Fibroblast of skin of back (primary cell): ENCODE data around the gene HCAR3.
"Not testable (repeated sequence)": the region's sequence is repeated elsewhere in the genome, so short reads cannot be mapped to it uniquely, and the experiment has no call there.

Experiments used
- DNase-seq: peaks from one replicate; pipeline ENCODE4 v3.0.0-alpha.2; 2013

Gene HCAR3

GRCh38 chr12:122722387-122722786 lies 5.8 kb upstream of the HCAR3 start:
- no peak for DNase-seq

DNA sequence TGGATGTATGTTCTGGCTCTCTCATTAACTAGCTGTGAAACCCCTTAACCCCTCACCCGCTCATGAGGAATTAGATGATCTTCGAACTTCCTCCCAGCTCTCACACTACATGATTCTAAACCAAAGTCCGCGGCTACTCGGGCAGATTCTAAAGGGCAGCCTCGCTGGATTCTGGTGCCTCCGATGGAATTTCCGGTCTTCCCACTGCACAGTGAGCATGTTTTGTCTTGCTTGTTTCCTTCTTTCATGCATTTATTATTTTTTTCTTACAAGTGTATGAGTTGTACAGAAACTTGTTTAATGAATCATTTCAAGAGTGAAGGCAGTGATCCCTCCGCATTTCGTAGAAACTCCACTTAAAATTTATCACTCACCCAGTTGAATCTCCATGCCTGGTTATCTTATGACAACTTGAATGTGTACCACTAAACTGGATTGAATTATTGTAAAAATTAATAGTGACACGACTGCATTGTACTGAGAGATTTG lies 4.5 kb upstream of the HCAR3 start:
- peak; percentile 38 for DNase-seq

DNA sequence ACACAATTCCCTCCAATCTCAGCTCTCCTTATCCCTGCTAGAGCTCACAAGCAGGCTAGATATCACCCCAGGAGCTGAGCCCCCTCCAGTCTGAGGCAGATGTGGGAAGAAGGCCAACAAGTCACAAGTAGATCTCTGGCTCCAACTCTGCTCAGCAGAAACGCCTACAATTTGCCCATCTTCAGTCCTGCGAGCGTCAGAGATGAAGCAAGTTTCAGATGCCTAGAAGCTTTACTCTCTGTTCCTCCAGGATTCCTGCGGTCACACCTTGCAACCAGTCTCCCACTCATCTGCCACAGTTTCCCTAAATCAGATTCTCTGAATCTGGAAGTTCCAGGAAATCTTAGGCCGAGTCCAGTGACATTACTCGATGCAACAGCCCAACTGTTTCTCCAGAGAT lies 1.4 kb downstream of the HCAR3 start:
- DNase-seq: not testable (repeated sequence)

DNA sequence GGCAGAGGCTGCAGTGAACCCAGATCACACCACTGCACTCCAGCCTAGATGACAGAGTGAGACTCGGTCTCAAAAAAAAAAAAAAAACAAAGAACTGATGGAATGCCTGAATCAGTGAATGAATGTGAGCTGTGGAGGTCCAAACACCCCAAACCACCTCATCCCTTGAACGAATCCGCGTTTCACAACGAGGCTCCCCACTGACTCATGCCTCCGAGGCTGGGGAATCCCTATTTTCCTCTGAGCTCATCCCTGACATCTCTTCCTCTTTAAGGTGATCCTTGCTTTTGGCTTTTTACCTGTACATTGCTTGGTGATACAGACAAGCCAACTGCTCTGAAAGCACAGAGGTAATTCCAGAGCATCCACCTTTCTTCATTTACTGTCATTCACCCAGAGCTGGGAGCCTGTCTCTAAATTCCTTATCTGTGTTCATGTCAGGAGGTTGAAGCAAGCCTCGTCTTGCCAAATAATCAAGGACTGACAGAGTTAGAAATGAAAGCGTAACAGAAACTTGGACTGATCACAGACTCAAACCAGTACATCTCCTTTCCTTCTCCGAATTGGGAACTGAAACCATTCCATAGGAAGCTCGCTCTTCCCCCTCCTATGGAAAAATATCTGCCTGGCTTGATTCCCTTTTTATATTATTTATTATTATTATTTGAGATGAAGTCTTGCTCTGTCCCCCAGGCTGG lies 3.0 kb downstream of the HCAR3 start:
- DNase-seq: not testable (repeated sequence)

DNA sequence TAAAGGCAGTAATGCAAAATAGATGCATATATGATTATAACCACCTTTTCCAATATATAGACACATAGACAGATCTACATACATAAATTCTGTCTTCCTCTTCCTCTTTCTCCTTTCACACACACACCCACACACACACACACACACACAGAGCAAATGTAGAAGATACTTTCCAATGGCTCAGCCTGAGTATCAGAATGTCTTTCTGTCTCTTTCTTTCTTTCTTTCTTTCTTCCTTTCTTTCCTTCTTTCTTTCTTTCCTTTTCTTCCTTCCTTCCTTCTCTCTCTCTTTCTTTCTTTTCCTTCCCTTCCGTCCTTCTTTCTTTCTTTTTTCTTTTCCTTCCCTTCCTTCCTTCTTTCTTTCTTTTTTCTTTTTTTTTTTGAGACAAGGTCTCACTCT lies 5.3 kb downstream of the HCAR3 start:
- DNase-seq: not testable (repeated sequence)

DNA sequence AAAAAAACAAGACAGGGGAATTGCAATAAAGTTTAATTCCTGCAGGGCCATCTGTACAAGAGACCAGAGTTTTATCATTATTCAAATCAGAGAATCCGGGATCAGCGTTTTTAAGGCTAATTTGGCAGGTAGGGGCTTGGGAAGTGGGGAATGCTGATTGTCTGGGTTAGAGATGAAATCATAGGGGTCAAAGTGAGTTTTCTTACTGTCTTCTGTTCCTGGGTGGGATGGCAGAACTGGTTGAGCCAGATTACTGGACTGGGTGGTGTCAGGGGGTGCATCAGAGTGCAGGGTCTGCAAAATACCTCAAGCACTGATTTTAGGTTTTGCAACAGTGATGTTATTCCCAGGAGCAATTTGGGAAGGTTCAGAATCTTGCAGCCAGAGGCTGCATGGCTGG lies 6.3 kb downstream of the HCAR3 start:
- not testable (repeated sequence) for DNase-seq

DNA sequence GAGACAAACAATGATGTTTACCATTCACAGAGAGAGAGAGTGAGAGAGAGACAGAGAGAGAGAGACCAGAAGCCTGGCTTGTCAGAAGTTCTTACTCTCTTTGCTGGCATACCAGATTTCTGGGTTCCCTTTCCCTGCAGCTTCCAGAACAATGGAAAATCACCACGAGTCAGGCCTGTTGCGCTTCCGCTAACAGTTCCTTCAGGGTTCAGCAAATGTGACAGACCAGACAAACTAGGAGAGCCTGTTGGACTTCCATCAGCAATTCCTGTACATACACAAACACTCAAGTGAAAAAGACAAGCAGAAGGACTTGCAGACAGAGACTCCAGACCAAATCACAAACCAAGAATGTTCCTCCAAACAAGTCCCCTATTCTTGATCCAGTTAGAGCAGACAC lies 7.3 kb downstream of the HCAR3 start:
- DNase-seq: not testable (repeated sequence)

GRCh38 chr12:122703841-122704240 lies 12.8 kb downstream of the HCAR3 start:
- not testable (repeated sequence) for DNase-seq

DNA sequence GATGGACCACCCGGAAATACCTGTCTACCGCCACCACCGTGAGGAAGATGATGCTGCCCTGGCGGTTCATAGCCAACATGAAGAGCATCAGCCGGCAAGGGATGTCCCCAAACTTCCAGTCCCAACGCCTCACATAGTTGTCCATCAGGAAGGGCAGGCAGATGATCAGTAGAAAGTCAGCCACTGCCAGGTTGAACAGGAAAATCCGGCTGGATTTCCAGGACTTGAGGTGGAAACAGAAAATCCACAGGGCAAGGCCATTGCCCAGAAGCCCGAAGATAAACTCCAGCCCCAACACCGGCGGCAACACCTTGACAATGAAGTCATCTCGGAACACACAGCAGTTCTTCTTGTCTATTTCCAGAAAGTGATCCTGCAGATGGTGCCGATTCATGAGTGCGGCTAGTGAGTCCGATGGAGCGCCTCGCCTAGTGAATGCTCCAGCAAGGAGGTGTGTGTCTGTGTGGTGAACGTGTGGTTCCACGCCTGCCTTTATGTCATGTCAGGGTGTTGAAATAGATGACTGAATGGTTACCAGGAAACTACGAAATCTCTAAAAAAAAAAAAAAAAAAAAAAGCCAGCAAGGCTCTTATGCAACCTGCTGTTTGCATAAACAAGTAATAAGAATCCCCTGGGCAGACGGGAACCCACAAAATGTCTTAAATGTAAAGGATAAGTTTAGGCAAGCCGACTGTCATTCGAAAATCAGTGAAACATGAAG lies 13.6 kb downstream of the HCAR3 start, which contains the start of gene HCAR2:
Gene HCAR2, minus strand, starts transcription at position 468 of the 722 bp plus-strand sequence. Its CDS starts 74 bp downstream, at position 394.
- not testable (repeated sequence) for DNase-seq

- DNase-seq: not testable (repeated sequence)
Measured at GRCh38 chr12:122701481-122701880, 15.1 kb downstream of the HCAR3 start.

- DNase-seq: not testable (repeated sequence)
Measured at GRCh38 chr12:122700038-122700710, 16.4 kb downstream of the HCAR3 start.

DNA sequence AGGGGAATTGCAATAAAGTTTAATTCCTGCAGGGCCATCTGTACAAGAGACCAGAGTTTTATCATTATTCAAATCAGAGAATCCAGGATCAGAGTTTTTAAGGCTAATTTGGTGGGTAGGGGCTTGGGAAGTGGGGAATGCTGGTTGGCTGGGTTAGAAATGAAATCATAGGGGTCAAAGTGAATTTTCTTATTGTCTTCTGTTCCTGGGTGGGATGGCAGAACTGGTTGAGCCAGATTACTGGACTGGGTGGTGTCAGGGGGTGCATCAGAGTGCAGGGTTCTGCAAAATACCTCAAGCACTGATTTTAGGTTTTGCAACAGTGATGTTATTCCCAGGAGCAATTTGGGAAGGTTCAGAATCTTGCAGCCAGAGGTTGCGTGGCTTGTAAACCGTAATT lies 19.7 kb downstream of the HCAR3 start:
- DNase-seq: not testable (repeated sequence)

GRCh38 chr12:122691566-122691965 lies 25.0 kb downstream of the HCAR3 start:
- no peak for DNase-seq

DNA sequence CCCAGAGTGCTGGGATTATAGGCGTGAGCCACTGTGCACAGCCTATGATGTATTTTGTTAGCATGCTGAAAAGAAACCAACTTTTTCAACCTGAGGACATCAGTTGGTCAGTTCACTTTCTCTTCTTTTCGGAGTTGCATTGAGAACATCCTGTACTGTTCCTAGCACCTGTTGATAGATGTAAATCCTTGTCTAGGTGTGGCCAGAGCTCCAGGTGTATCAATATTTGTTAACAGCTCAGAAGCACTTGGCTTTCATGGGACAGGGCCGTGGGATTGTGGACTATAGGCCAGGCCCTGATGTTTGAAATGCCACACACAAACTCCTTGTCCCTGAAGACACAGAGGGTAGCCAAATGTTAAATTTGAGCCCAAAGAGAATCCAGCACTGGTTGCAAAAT lies 28.3 kb downstream of the HCAR3 start:
- DNase-seq: no peak

DNA sequence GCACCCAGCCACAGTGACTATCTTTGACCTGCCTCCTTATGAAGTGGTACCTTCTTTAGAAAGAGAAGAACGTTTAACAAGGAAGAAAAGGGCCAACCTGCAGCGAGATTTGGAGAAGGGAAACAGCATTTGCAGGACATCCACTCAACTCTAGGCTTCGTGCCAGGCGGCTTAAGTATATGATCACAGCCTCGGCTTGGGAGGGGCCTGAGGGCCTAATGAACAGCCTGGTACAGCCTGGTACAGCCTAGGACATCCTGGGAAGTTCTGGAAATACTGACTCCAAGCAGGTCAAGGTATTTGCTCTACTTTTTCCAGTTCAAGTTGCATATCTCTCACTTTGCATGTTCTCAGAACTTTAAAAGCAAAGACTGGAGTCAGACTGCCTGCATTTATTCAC lies 29.5 kb downstream of the HCAR3 start:
- DNase-seq: no peak

DNA sequence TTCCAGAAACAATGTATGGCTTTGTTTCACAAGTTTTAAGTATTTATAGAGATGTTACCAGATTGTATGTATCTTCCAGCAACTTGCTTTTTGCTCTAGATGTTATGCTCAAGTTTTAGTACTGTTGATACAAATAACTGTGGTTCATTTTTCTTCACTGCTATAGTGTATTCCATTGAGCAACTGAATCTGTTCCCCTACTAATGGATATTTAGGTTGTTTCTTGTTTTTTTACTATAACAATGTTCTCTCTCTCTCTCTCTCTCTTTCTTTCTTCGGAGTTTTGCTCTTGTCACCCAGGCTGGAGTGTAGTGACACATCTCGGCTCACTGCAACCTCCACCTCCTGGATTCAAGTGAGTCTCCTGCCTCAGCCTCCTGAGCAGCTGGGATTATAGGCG lies 30.1 kb downstream of the HCAR3 start:
- no peak for DNase-seq

DNA sequence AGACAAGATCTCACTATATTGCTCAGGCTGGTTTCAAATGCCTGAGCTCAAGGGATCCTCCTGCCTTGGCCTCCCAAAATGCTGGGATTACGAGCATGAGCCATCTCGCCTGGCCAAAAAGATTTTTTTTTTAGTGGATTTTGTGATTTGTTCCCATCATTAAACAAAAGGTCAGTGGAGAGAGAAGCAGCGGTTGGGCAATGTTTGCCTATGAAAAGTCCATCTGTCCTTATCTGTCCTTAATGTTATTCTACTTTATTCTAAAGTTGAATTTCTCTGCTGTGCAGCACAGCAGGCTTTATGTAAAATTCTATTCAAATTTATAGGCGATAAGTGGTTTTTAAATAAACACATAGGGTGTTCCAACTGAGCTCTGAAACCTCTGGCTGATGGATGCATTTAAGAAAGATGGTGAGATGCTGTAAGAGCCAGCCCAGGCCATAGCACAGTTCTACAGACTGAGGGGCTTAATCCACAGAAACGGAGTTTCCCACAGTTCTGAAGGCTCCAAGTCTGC lies 32.3 kb downstream of the HCAR3 start:
- DNase-seq: no peak

DNA sequence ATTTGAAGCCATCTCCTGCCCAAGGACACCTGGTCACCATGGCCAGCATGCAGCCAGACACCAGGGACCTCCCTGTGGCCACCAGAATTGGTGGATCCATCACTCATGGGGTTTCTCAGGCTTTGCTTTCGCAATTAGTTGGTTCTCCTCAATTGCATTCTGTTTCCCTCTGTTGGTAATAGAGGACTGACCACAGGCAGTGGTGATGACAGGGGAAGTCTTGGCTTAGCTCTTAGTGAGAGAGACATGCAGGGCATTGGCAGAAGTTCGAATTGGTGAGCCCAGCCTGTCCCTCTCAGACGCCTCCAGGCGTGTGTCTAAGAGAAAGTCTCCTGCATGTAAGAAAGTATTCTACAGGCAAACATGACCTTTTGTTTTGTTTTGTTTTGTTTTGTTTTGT lies 34.8 kb downstream of the HCAR3 start:
- DNase-seq: no peak

GRCh38 chr12:122680989-122681388 lies 35.6 kb downstream of the HCAR3 start:
- not testable (repeated sequence) for DNase-seq

DNA sequence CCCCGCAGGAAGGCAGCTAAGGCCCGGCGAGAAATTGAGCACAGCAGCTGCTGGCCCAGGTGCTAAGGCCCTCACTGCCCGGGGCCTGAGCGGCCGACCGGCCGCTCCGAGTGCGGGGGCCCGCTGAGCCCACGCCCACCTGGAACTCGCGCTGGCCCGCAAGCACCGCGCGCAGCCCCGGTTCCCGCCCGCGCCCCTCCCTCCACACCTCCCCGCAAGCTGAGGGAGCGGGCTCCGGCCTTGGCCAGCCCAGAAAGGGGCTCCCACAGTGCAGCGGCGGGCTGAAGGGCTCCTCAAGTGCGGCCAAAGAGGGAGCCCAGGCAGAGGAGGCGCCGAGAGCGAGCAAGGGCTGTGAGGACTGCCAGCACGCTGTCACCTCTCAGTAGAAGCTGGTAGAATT lies 39.8 kb downstream of the HCAR3 start:
- DNase-seq: not testable (repeated sequence)

- not testable (repeated sequence) for DNase-seq
Measured at GRCh38 chr12:122676015-122676414, 40.6 kb downstream of the HCAR3 start.

- no peak for DNase-seq
Measured at GRCh38 chr12:122672515-122672914, 44.1 kb downstream of the HCAR3 start.
